GM21447 (cell line): ENCODE results near the gene ASIC2.

ENCODE experiments used
- ATAC-seq: cut with Tn5 transposase; IDR thresholded peaks from one replicate; pipeline ENCODE4 v1.9.1; 2021; ENCODE audit not compliant: unreplicated experiment

Gene ASIC2

GRCh38 chr17:33207231-33207630, 85.9 kb downstream of the ASIC2 start:
- ATAC-seq, result no peak

DNA sequence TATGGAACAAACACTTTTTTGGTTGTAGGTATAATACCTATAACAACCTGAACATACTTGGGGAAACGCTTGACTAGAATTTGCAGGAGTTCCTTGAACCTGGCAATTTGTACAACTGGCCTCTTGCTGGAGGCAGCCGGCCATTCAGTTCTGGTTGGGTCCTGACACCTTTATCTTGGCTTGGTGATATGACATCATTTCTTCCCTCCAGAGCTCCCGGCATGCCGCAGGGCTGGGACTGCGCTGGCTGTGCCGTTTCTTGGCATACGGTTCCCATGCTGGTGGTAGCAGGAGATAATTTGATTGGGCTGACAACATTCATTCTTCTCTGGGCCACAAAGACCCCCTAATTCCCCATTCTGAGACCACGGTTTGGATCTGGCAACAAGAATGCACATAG, 87.5 kb downstream of the ASIC2 start:
- no peak for ATAC-seq

GRCh38 chr17:33204701-33205100, 88.4 kb downstream of the ASIC2 start:
- no peak for ATAC-seq

DNA sequence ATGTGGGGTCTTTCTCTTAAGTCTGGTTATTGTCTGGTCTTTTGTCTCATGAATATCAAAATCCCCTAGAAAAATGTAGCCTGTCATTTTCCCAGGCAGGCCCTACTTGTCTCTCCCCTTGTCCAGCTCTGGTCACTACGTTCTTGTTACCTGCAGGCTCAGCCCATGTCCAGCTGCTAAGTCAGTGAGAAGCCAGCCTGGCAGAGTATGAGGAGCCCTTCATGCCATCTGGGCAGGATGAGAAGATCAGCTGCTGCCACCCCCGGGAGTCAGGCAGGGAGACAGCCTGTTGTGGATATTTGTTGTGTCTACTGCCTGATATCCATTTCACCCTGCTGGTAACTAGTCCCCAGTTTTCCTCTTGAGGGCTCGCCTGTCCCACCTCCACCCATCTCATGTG, 88.9 kb downstream of the ASIC2 start:
- no peak for ATAC-seq

DNA sequence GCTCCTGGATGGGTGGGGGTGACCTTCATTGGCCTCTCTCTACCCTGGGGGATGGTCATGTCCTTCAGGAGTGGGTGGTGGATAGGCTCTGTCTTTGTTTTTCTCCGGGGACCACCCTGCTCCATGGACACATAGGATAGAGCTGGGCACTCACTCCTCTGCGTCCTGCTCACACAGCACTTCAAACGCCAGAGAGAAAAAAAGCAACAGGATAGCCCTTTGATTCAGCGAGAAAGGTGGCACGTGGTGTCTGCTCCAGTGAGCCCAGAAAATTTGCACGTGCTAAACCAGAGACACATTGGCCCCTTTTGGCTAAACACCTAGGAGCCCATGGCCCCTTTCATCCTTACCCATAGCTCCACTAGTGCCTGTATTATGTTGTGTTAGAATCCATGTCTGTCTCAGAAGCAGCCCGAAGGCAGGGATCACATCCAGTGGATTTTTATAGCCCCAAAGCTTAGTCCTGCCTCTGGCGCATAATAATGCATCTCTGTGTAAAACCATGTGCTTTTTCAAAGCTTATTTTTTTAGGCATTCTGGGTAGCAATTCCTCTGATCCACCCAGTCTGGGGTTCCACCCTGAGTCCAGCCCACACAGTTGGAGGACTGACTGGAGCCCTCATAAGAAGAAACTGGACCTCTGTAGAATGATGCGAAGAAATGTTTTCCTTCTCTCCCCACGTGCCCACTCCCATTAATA, 90.1 kb downstream of the ASIC2 start:
- ATAC-seq, result no peak

GRCh38 chr17:33202021-33202420, 91.1 kb downstream of the ASIC2 start:
- ATAC-seq, result no peak

DNA sequence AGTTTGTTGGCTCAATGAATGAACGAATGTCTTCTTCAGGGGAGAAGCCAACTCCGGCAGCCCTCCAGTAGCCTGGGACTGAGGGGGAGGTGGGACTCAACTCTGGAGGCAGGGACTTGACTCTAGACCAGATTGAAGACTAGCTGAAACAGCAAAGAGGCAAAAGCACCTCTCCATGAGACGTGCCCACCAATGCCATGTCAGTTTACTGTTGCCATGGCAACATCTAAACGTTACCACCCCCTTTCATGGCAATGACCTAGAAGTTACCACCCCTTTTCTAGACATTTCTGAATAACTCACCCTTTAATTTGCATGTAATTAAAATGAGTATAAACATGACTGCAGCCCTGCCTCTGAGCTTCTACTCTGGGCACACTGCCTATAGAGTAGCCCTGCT, 91.8 kb downstream of the ASIC2 start:
- no peak for ATAC-seq

DNA sequence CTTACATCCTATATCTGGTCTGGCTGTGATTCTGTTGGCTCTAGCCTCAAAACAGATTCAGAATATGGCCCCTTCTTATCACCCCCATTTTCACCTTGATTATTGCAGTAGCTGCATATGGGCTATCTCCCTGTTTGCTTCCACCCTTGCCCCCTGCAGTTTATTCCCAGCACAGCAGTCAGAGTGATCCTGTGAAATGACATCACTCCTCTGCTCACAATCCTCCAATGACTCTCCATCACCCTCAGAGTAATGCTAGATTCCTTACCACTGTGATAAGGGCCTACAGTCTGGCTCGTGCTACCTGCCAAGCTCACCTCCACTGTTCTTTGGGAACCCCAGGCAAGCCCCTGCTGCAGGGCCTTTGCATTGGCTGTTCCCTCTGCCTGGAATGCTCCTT, 92.5 kb downstream of the ASIC2 start:
- ATAC-seq, result no peak

- no peak for ATAC-seq
Measured at GRCh38 chr17:33199571-33200510, 93.3 kb downstream of the ASIC2 start.

DNA sequence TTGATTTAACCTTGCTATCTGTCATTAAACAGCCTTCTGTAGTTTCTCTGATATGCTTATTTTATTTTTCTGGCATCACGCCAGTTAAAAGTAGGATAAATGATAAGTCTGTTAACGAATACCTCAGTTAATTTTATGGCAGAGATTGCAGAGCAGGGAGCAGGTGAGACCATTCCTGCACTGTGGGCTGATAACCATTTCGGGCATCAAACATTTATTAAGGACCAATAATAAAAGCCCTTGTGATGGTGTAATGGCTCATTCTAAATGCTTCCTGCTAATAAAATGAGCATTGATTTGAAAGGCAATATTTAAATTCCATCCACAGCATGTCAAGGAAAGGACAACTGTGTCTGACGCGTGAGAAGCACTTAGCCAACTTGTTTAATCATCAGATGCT, 94.1 kb downstream of the ASIC2 start:
- no peak for ATAC-seq

DNA sequence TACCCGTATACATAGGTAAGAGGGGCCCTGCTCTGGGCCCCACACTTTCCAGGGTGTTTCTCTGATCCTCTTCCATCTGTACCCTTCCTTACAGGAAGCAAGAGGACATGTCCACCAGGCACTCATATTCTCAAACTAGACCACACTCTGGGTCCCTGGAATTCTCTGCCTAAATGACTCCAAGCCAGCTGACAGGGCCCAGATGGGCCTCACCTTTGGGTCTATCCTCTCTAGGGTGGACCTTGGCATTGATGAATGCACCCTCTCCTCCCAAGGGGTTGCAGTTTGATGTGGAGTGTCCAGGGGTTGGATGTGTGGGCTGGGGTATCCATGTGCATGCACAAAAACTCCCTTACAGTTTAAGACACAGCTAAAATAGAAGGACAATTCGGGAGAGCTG, 95.8 kb downstream of the ASIC2 start:
- ATAC-seq, result no peak

- ATAC-seq, result no peak
Measured at GRCh38 chr17:33196883-33197282, 96.2 kb downstream of the ASIC2 start.

DNA sequence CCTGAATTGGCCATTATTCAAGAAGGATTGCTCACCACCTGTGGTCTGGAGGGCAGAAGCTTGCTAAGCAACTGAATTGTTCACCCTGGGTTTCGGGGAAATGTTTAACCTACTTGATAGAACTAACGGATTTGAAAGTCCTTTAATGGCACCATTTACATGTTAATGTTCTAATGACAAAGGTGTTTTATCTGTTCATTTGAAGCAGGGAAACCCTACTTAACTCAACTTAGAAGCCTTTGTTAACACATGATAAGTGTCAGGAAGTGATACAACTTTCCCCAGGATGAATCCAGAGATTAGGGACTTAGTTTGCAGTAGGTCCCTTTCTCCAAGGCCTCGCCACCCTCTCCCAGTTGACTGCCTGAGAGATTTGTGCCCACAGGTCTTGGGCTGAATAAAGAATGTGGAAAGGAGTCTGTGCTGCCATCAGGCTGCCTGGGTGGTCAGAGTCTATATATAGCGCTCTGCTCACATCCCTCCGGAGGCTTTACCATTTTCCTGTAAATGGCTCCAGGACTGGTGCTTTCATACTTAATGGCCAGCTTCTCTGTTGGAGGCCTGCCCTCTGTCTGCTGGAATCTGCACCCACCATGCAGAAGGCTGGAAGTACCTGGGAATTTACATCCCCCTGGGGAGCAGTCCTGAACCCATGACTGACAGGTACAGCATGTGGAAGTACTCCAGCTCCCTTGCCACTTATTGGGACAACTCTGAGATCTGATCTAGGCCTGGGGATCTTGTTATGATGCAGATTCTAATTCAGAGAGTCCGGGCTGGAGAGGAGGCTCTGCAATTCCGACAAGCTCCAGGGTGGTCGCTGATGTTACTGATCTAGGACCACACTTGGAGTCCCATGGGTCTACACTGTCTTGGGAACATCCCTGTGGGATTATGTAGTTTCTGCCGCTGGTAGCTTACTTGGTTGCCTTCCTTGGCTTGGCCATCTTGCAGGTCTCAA, 99.9 kb downstream of the ASIC2 start:
- ATAC-seq, result no peak

DNA sequence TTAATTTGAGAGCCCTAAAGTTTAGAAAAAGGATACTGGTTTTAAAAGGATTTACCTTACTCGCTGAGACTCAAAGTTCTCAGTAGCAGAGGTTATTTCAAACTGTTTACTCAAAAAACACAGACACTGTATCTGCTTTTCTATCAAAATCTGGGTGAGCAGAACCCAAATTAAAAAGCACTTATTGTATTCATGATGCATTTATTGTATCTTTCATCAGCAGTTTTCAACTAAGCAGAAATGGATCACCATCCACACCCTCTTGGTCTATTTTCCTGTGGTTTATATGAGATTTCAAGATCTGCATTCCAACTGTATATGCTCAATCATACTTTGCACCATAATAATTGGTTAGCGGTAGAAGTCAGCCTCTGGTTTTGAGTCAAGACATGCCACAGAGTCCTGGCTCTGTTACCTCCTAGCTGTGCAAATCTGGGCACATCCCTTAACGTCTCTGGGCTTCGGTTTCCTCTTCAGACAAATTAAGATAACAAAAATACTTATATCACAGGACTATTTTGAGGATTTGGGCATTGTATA, 109.5 kb downstream of the ASIC2 start:
- ATAC-seq, result no peak

DNA sequence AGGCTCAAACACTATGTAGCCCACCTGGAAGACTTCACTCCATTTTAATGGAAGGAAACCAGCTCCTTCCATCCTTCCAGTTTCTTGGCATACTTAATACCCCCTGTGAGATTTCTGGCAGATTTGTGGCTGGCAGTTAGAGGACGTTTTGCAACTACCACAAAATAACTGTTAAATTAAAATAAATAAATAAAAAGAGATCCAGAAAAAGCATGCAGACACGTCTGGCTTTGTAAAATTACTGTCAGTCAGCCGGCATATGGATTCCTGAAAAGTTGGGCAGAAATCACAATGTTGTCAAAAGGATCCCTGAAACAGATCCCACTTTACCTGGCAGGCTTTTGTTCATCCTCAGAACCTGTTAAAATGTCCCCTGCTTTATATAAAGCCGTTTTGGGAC, 113.9 kb downstream of the ASIC2 start:
- no peak for ATAC-seq

- ATAC-seq, result no peak
Measured at GRCh38 chr17:33178681-33179080, 114.4 kb downstream of the ASIC2 start.

DNA sequence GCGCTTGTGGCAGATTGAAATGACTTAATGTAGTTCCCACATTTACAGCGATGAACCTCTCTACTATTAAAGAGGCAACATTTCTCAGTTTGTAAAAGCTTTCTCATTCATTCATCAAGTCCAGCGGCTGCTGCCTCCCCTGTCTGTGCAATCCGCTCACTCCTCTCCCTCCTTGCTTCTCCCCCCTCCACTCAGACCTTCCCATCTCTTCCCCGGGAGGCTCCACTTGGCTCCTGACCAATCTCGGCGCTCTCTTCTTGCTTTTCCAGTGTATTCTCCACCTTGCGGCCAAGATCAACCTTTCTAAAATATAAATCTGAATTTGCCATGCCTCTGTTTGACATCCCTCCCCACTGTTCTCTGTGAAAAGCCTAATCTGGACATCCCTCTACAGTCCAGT, 117.5 kb downstream of the ASIC2 start:
- ATAC-seq, result no peak

- no peak for ATAC-seq
Measured at GRCh38 chr17:33171931-33172330, 121.2 kb downstream of the ASIC2 start.

- ATAC-seq, result no peak
Measured at GRCh38 chr17:33169580-33170285, 123.4 kb downstream of the ASIC2 start.

DNA sequence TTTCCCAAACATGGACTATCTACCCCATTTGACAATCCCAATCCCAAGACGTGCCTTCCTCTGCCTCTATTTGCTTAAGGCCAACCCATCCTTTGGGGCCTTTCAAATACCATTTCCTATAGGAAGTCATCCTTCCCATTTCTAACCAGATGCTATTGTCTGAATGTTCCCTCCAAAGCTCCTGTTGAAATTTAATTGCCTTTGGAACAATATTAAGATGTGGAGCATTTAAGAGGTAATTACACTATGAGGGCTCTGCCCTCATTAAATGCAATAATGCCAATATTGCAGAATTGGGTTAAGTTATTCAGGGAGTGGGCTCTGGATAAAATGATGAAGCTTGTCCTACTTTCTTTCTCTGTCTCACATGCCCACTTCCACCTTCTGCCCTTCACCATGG, 125.4 kb downstream of the ASIC2 start:
- no peak for ATAC-seq
